Loucy (cell line): ENCODE data around the gene SLC1A1.

Experiments used
- H2AFZ ChIP-seq: fragments of 200-600 bp; sonication (generic); 2 replicates; pipeline ENCODE4 v1.6.0; 2016; ENCODE audit warnings: antibody characterized with exemption, mild to moderate bottlenecking, low read length, moderate library complexity
- H3F3A ChIP-seq: fragments of 200-600 bp; 2 replicates; pipeline ENCODE4 v1.6.0; 2016; ENCODE audit warnings: antibody characterized with exemption, low read depth, mild to moderate bottlenecking
- H3K27me3 ChIP-seq: fragments of 200-600 bp; sonication (generic); 2 replicates; pipeline ENCODE4 v1.6.1; 2014; ENCODE audit warnings: low read length, mild to moderate bottlenecking; ENCODE audit not compliant: insufficient read depth, poor library complexity, severe bottlenecking
- H3K36me3 ChIP-seq: fragments of 200-600 bp; sonication (generic); 2 replicates; pipeline ENCODE4 v1.6.1; 2016; ENCODE audit warnings: low read length; ENCODE audit not compliant: insufficient read depth
- H3K4me1 ChIP-seq: fragments of 200-600 bp; sonication (generic); 2 replicates; pipeline ENCODE4 v1.5.1; 2014; ENCODE audit warnings: low read length, mild to moderate bottlenecking; ENCODE audit not compliant: insufficient read depth, poor library complexity, severe bottlenecking
- H3K4me2 ChIP-seq: fragments of 200-600 bp; sonication (generic); 2 replicates; pipeline ENCODE4 v1.6.0; 2014; ENCODE audit warnings: antibody characterized with exemption, low read length, low read depth, mild to moderate bottlenecking; ENCODE audit not compliant: poor library complexity, severe bottlenecking
- H3K4me3 ChIP-seq: fragments of 200-600 bp; sonication (generic); 2 replicates; pipeline ENCODE4 v1.5.1; 2014; ENCODE audit warnings: low read length, mild to moderate bottlenecking, mixed read lengths; ENCODE audit not compliant: poor library complexity, severe bottlenecking
- H3K79me2 ChIP-seq: fragments of 200-600 bp; sonication (generic); 2 replicates; pipeline ENCODE4 v1.6.1; 2014; ENCODE audit warnings: low read length; ENCODE audit not compliant: insufficient read depth
- H3K9ac ChIP-seq: fragments of 200-600 bp; sonication (generic); 2 replicates; pipeline ENCODE4 v1.6.0; 2014; ENCODE audit warnings: mild to moderate bottlenecking, low read depth, low read length, moderate library complexity; ENCODE audit not compliant: poor library complexity, severe bottlenecking
- H3K9me2 ChIP-seq: fragments of 200-600 bp; sonication (generic); replicated peaks from 2 replicates; pipeline ENCODE4 v1.6.1; 2016; ENCODE audit warnings: low read depth, low read length, mixed read lengths
- H3K9me3 ChIP-seq: fragments of 200-600 bp; sonication (generic); 2 replicates; pipeline ENCODE4 v1.6.1; 2014; ENCODE audit warnings: mild to moderate bottlenecking, antibody characterized with exemption, low read length, low read depth; ENCODE audit not compliant: insufficient read depth
- H4K20me1 ChIP-seq: fragments of 200-600 bp; sonication (generic); 2 replicates; pipeline ENCODE4 v1.6.0; 2014; ENCODE audit warnings: antibody characterized with exemption, low read length, mild to moderate bottlenecking; ENCODE audit not compliant: insufficient read depth, poor library complexity, severe bottlenecking
- CTCF ChIP-seq: fragments of 200-600 bp; sonication (generic); conservative IDR thresholded peaks from 2 replicates; pipeline ENCODE4 v1.5.1; 2014; ENCODE audit warnings: mild to moderate bottlenecking, antibody characterized with exemption, low read length
- EZH2phosphoT487 ChIP-seq: fragments of 200-600 bp; IDR thresholded peaks from 2 replicates; pipeline ENCODE4 v1.6.1; 2018; ENCODE audit warnings: antibody characterized with exemption, mild to moderate bottlenecking, moderate library complexity, borderline replicate concordance

Gene SLC1A1

GRCh38 chr9:4504250-4504649 is 14.0 kb downstream of the SLC1A1 start:
- Histone ChIP-seq H3K4me1 (no peaks in the 10 kb centered on the region), H3K79me2 (no peaks in the 10 kb centered on the region), H3K27me3 (no peaks in the 10 kb centered on the region), H3F3A (no peaks in the 10 kb centered on the region), H3K4me2 (no peak overlapping the region), H2AFZ (no peak overlapping the region), H3K9me2 (no peaks in the 10 kb centered on the region), H3K36me3 (no peaks in the 10 kb centered on the region), H4K20me1 (no peaks in the 10 kb centered on the region), H3K4me3 (no peak overlapping the region), H3K9ac (no peak overlapping the region), H3K9me3 (no peaks in the 10 kb centered on the region)
- TF ChIP-seq CTCF (no peak), EZH2phosphoT487 (no peak)

- no peak overlapping the region for H3K9ac ChIP-seq
Observed at GRCh38 chr9:4506490-4506889, 16.2 kb downstream of the SLC1A1 start.

GRCh38 chr9:4507306-4508130 is 17.2 kb downstream of the SLC1A1 start:
- H3K4me3 ChIP-seq, result no peak overlapping the region
- no peaks in the 10 kb centered on the region for H3K27me3 ChIP-seq
- no peak overlapping the region for H3K4me2 ChIP-seq
- no peaks in the 10 kb centered on the region for H3K4me1 ChIP-seq
- no peaks in the 10 kb centered on the region for H4K20me1 ChIP-seq
- H3K9ac ChIP-seq, result no peak overlapping the region
- no peaks in the 10 kb centered on the region for H3K36me3 ChIP-seq
- H3K79me2 ChIP-seq, result no peaks in the 10 kb centered on the region
- H3K9me3 ChIP-seq, result no peaks in the 10 kb centered on the region
- no peaks in the 10 kb centered on the region for H3K9me2 ChIP-seq
- H2AFZ ChIP-seq, result no peak overlapping the region
- TF ChIP-seq CTCF (no peak), EZH2phosphoT487 (no peak)
- H3F3A ChIP-seq, result no peaks in the 10 kb centered on the region

More at GRCh38 chr9:4506490-4506889, 16.2 kb downstream of the SLC1A1 start:
- no peaks in the 10 kb centered on the region for H3K4me1 ChIP-seq
- H4K20me1 ChIP-seq, result no peaks in the 10 kb centered on the region
- TF ChIP-seq CTCF, result no peak
- TF ChIP-seq EZH2phosphoT487, result no peak
- H3K79me2 ChIP-seq, result no peaks in the 10 kb centered on the region
- H3K36me3 ChIP-seq, result no peaks in the 10 kb centered on the region
- H3K4me2 ChIP-seq, result no peak overlapping the region
- no peak overlapping the region for H2AFZ ChIP-seq
- H3K9me3 ChIP-seq, result no peaks in the 10 kb centered on the region
- no peaks in the 10 kb centered on the region for H3K9me2 ChIP-seq
- H3F3A ChIP-seq, result no peaks in the 10 kb centered on the region
- H3K27me3 ChIP-seq, result no peaks in the 10 kb centered on the region
- H3K4me3 ChIP-seq, result no peak overlapping the region
